HG02610 (cell line): Measurements from ENCODE around the gene TACO1.

ENCODE experiments used
- ATAC-seq: cut with Tn5 transposase; IDR thresholded peaks from one replicate; pipeline ENCODE4 v1.9.1; 2021; ENCODE audit warnings: mild to moderate bottlenecking, moderate library complexity; ENCODE audit not compliant: unreplicated experiment

Gene TACO1

GRCh38 chr17:63598281-63598680, 2.4 kb upstream of the TACO1 start:
- no peak for ATAC-seq

- no peak for ATAC-seq
Measured at GRCh38 chr17:63601439-63602371, 1.0 kb downstream of the TACO1 start.

- no peak for ATAC-seq
Measured at GRCh38 chr17:63609816-63610573, 9.3 kb downstream of the TACO1 start.

GRCh38 chr17:63610854-63611253, 10.2 kb downstream of the TACO1 start:
- no peak for ATAC-seq

- no peak for ATAC-seq
Measured at GRCh38 chr17:63611354-63611753, 10.7 kb downstream of the TACO1 start.

GRCh38 chr17:63613663-63614062, 13.0 kb downstream of the TACO1 start:
- ATAC-seq, result no peak

- ATAC-seq, result no peak
Measured at GRCh38 chr17:63621229-63621683, 20.6 kb downstream of the TACO1 start.

GRCh38 chr17:63621684-63622573, 21.2 kb downstream of the TACO1 start, which contains the start of gene MAP3K3:
Gene MAP3K3 (plus strand): TSS chr17:63622417. CDS start chr17:63622760, 343 bp downstream.
- peak; percentile 95 for ATAC-seq

GRCh38 chr17:63622574-63623390, 22.1 kb downstream of the TACO1 start:
- ATAC-seq, result peak; percentile 22

- ATAC-seq, result no peak
Measured at GRCh38 chr17:63623786-63624530, 23.3 kb downstream of the TACO1 start.

GRCh38 chr17:63624531-63624880, 23.8 kb downstream of the TACO1 start:
- no peak for ATAC-seq

GRCh38 chr17:63626551-63627180, 26.0 kb downstream of the TACO1 start:
- no peak for ATAC-seq

GRCh38 chr17:63629627-63630026, 28.9 kb downstream of the TACO1 start:
- no peak for ATAC-seq

- ATAC-seq, result no peak
Measured at GRCh38 chr17:63631062-63631461, 30.4 kb downstream of the TACO1 start.

GRCh38 chr17:63631626-63632025, 30.9 kb downstream of the TACO1 start:
- ATAC-seq, result no peak

- ATAC-seq, result no peak
Measured at GRCh38 chr17:63633742-63634141, 33.0 kb downstream of the TACO1 start.

- ATAC-seq, result no peak
Measured at GRCh38 chr17:63634163-63634562, 33.5 kb downstream of the TACO1 start.

GRCh38 chr17:63634816-63635215, 34.1 kb downstream of the TACO1 start:
- ATAC-seq, result no peak

- ATAC-seq, result no peak
Measured at GRCh38 chr17:63635290-63635689, 34.6 kb downstream of the TACO1 start.
